ENCODE data around the gene ATP23.

Gene ATP23

DNA sequence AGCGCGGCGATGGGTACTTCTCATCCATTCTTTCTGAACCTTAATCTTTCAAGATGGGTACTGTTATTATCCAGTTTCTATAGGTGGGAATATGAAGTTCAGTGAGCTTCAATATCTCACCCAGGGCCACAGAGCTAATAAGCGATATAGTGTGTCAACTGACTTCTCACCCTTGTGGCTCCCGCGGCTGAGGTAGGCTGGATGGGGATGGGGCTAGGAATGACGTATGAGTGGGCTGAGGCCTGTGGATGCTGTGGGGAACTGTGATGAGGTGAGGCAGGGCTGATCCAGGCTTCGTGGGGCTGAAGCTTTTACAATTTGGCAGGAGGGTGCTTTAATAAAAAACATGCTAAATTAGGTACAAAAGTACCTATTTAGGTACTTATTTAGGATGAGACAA, 32.9 kb upstream of the ATP23 start:
- no peak for DNase-seq (ENCODE audit: low read depth in 2 of 2)

DNA sequence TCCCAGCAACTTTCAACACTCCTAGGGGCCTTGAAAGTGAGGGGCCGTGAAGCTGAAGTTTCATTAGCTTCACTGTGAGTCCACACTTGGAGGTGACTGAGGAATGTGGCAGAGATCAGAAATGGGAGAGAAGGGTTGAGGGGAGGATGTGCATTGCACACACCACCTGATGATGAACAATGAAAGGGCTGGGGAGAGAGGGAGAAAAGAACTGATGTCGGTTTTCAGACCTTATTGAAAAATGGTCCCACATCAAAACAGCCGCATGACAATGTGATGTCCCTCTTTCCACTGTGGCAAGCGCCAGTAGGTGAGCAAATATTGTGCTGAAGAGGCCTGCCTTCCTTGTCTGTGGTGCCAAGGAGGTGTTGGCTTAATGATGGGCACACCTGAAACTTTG, 32.3 kb upstream of the ATP23 start:
- DNase-seq (ENCODE audit: low read depth in 2 of 2), result no peak

DNA sequence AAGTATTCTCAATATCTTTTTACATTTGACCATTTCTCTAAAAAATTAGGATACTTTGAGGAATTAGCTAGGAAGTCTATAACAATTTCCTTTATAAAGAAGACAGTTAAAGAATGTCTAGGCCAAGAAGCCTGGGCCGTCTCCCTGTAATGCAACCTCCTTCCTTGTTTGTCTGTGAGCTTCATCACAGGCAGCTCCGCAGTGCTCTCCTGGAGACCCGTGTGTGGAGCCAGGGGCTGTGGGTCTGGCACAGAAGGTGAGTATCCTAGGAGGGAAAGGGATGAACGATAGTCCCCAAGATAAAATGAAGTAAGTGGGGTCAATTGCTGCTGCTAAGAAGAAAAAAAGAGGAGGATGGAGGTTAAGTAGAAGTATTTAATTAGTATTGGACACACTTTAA, 31.8 kb upstream of the ATP23 start:
- no peak for DNase-seq (ENCODE audit: low read depth in 2 of 2)

DNA sequence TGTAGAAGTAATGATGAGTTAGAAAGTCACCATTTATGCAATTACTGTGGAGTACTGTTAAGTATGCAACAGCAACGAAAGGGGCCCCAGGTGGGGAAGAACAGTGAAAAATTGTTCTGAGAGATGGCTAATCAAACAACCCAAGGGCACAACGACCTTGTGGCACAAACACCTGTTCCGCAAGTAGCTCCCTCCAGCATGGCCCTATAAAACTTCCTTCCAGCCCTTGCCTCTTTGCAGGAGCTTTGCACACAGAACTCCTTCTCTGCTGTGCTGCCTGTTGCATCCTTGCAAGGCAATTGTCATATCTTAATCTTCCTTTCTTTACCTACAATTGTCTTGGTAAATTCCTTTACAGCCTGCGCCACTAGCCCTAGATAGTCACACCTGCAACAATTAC, 23.2 kb upstream of the ATP23 start:
- no peak for DNase-seq (ENCODE audit: low read depth in 2 of 2)

DNA sequence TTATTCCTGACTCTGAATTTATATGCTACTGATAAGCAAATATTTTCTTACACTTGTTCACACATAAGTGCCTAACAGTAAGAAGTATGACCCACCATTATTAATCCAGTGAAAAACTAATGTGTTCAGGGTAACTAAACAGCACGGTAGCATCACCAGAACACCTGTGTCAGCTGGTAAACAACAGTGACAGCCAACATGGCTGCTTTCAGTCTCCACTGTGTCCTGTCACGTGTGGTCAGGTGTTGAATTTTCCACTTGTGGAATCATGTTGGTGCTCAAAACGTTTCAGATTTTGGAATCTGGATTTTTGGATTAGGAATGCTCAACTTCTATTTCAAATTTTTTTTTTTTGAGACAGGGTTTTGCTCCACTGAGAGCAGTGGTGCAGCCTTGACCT, 14.3 kb upstream of the ATP23 start:
- DNase-seq (ENCODE audit: low read depth in 2 of 2), result no peak

GRCh38 chr12:57929092-57929830, 12.1 kb upstream of the ATP23 start:
- DNase-seq (ENCODE audit: low read depth in 2 of 2), result no peak

DNA sequence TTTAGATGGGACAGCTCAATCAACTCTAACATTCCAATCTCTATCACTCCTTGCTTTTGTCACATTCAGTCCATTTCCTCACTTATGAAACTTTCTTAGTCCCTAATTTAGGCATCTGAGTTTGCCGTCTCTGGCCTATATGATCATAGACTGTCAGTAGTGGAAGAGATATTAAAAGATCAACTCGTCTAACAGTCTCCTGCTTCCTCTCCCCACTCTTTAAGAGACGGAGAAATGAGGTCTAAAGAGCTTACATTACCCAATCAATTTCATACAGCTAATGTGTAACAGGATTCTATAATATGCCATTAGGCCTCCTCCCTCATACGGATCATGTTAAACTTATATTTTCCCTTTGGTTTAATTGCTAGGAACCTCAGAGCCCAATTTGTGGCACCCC, 6.5 kb upstream of the ATP23 start:
- DNase-seq (ENCODE audit: low read depth in 2 of 2), result no peak

DNA sequence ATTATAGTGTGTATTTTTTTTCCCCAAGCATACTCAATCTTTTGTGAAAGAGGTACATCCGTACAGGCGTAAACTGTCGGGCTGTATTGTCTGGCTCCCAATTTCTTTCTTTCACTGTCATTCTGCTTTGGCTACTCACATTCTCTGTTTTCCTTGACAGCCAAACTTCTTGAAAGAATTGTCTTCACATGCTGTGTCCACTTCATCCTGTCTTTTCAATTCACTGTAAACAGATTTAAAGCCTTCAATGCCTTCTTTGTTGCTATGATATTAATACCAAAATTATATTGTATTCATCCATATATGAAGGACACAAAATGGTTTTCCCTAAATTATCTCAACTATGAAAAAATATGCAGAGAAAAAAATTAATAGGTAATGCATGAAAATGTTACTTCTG, 6.0 kb upstream of the ATP23 start:
- no peak for DNase-seq (ENCODE audit: low read depth in 2 of 2)

DNA sequence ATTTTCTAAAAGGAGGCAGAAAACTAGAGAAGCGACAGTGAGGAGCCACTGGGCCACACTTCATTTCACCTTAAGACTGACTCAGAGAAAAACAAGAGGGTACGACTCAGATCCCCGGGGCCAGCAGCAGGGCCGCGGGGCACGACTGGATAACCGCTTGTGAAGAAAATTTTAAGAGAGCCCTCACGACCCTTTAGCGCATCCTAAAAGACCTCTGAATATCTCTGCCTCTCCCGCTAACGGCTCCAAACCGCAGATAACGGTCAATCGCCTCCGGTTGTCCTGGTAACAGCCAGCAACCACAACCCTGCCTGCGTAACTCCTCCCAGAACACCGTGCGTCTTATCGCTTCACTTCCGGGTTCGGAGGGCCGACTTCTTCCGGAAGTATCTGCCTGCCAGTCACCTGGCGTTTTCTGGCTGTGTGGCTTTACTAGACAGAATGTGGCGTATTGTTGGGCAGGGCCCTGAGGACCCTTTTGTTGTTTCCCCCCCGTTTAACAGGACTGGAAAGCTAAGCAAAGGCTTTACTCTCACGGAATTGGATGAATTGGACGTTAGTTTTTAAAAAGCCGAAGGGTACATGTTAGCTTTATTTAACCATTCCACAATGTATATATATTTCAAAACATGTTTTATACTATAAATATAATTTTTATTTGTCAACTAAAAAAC, 5.4 kb upstream of the ATP23 start:
- peak; percentile 87 to 89 for DNase-seq (ENCODE audit: low read depth in 2 of 2)

DNA sequence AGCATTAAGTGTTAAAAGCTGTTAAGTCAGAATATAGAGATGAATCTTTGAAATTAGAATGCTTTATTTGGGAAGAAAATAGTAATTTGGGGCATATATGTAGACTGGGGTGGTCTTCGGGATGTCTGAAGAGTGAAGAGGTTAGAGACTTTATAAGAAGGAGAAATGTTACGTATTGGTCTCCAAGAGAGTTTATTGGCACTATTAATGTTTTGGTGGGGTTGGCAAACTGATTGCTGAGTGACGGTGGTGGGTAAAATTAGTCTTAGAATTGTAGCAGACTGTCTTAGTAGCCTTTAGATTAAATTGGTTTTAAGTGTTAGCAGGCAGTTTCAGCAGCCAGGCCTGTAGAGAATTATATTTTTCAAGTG, 4.9 kb upstream of the ATP23 start:
- no peak for DNase-seq (ENCODE audit: low read depth in 2 of 2)

- DNase-seq (ENCODE audit: low read depth in 2 of 2), result no peak
Measured at GRCh38 chr12:57939291-57939690, 2.1 kb upstream of the ATP23 start.

DNA sequence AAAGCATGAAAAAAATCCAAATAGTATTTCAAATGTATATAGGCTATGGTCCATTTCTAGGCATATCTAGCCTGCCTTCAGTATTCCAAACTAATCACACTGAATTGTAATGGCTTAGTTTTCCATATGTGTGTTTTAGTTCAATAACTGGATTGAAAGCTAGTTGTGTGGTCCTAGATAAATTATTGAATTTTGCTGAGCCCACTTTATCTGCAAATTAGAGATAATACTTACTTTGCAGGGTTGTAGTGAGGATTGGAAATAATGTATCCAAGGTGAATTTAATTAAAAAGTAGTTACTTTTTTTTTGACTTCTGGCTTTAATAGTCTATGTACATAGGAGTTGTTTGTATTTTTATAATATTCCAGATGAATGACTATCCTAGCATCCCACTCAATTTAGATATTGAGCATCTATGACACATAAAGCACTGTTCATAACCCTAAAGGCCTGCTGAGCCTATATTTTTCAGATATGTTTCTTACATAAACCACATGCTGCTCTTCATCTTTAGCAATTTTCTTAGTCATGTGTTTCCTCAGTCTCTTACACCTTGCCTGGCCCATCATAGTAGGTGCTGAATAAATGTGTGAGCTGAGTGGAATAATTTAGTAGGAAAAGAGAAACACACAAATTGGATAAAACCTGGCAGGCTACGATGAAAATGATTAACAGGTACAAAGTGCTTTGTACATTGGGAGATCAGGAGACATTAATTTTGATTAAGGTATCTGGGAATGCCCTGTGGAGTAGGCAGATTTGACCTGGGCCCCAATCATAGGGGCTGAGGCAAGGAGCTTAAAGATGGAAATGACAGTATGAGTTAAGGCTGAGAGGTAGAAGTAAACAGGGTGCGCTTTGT, 1.1 kb upstream of the ATP23 start:
- no peak for DNase-seq (ENCODE audit: low read depth in 2 of 2)

DNA sequence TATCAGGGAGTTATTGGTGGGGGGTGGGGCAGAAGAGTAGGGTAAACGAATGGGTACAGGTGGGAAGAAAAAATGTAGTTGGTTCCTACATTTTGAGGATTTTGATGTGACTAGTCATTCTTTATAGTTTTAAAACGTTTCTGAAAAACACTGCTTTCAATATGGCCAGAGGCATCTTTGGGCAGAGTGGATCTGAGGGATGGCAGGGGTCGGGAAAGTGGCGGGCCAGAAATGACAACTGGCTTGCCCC, 527 bp upstream of the ATP23 start:
- no peak for DNase-seq (ENCODE audit: low read depth in 2 of 2)

GRCh38 chr12:57943438-57944080, 2.2 kb downstream of the ATP23 start:
- no peak for DNase-seq (ENCODE audit: low read depth in 2 of 2)

DNA sequence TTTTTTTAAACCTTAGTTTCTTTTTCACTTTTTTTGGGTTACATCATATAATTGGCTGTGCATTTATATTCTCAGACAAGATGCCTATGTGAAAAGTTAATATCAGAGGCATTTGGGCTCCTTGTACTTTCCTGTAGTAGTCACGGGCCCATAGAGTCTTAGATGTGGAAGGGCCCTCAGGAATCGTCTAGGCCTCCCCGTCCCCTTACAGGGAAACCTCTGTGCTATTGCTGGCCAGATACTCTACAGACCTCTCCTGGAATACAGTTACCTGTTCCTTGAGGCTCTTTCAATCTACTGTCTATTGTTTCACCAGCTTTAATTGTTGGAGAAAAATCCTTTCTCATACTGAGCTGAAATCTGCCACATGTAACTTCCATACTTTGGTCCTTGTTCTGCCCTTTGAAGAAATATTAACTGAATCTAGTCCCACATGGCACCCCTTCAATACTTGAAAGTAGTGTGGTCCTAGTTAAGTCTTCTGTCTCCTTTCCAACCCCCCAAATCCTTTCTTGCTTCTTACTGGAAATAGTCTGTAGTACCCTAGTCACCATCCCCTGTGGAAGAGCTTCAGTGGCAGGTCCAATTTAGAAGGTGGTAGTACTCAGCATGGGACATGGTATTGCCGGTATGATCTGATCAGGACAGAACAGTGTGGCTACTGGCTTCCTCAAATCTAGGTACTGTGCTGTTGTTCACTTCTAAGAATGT, 3.1 kb downstream of the ATP23 start:
- no peak for DNase-seq (ENCODE audit: low read depth in 2 of 2)

GRCh38 chr12:57952766-57953165, 11.4 kb downstream of the ATP23 start:
- DNase-seq (ENCODE audit: low read depth in 2 of 2), result no peak

- DNase-seq (ENCODE audit: low read depth in 2 of 2), result no peak
Measured at GRCh38 chr12:57954768-57955167, 13.4 kb downstream of the ATP23 start.

GRCh38 chr12:57958061-57958657, 16.8 kb downstream of the ATP23 start:
- DNase-seq (ENCODE audit: low read depth in 2 of 2), result no peak

GRCh38 chr12:57964421-57964820, 23.1 kb downstream of the ATP23 start:
- DNase-seq (ENCODE audit: low read depth in 2 of 2), result no peak

- no peak for DNase-seq (ENCODE audit: low read depth in 2 of 2)
Measured at GRCh38 chr12:57965766-57966165, 24.4 kb downstream of the ATP23 start.

GRCh38 chr12:57966536-57966935, 25.2 kb downstream of the ATP23 start:
- DNase-seq (ENCODE audit: low read depth in 2 of 2), result no peak
